ENCODE measurements around the gene MGAT2. TPM values are rescaled to one million over a fixed set of nuclear protein-coding genes. Genes with fewer than 3 reads are reported as not detected.

MGAT2 gene
- total and polyA plus RNA-seq, 9 of the 15 experiments (the other 6 are each of a cell fraction or from before 2014, with no cell fraction given) = 0.03 to 33.3 (median 24.6) TPM; not detected in 1

DNA sequence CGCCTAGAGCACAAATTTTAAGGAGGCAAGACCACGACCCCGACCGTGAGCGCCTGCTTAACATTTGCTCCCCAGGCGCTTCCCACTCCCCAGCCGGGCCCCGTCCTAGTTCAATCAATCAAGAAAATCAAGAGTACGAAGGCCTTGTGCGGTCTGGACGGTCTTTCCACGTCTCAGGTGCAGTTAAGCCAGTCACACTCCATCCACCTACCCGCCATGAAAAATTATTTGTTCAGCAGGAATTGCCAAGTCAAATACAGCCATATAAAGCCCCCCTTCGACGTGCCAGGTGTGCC, 22.5 kb upstream of the MGAT2 start (continued):
- TF ChIP-seq NR2C2 (CRISPR knock-in tag; IDR thresholded peaks at IDR 0.05) = no peak
- TF ChIP-seq NR2C2 (tag; IDR thresholded peaks at IDR 0.05) = no peak
- no peak for TF ChIP-seq ZSCAN32 (CRISPR knock-in tag; IDR thresholded peaks at IDR 0.05)

DNA sequence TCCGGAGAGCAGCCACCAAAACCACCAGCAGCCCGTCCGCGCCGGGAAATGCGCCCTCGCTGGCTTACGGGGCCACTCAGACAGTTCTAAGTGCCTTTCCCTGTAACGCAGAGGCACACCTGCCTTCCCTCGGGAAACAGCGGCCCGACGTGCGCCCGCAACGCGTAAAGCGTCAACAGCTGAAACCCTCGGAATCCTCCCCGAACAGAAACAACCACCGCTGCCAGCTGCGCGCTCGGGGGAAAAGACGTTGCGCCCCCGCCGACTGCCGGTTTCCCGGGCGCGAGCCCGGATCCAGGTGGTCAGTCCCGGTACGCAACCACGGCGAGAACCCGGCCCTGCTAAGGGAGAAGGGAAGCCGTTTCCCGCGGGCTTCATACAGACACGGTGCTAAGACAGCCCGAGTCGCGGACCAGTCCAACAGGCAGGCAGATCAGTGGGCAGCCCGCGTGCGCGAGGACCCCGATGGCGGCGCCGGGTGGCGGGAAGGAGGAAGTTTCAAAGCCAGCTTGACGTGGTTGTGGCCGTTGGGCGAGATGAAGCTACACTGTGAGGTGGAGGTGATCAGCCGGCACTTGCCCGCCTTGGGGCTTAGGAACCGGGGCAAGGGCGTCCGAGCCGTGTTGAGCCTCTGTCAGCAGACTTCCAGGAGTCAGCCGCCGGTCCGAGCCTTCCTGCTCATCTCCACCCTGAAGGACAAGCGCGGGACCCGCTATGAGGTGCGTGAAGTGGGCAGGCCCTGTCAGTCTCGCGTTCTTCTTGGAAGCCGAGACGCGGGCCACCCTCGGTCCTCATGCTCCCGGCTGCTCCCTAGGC, 21.9 kb upstream of the MGAT2 start, which contains the start of gene LRR1:
Gene LRR1, plus strand, starts transcription at position 456 of the 816 bp plus-strand sequence. Its CDS starts 81 bp downstream, at position 537.
- Histone ChIP-seq H3K9me3 (replicated peaks; ENCODE audit: control insufficient read depth, insufficient read depth, low read depth, low read length) (no peaks in the 10 kb centered on the region), H3K4me2 (ENCODE audit: insufficient read depth, low read length) (peak within 1 kb of the TSS; percentile 88), H3K79me2 (ENCODE audit: control insufficient read depth, insufficient read depth, low read length) (peaks cover 45% of the 10 kb centered on the region), H3K27ac (ENCODE audit: extremely low read depth, low read depth, low read length) (peak within 1 kb of the TSS; percentile 96), H3K36me3 (ENCODE audit: control insufficient read depth, insufficient read depth, low read length) (peaks cover 21% of the 10 kb centered on the region; the same call in 2 of the 3 replicates), H3K4me1 (replicated peaks in 1 of 2; ENCODE audit: control insufficient read depth in 2 of 2, insufficient read depth in 2 of 2, low read length in 2 of 2) (peaks cover 12 to 25% of the 10 kb centered on the region in 2 experiments), H3K9ac (ENCODE audit: insufficient read depth in 1 of 2, low read depth in 2 of 2, low read length in 2 of 2) (peak within 1 kb of the TSS; percentile 92 to 100), H4K20me1 (replicated peaks; ENCODE audit: control insufficient read depth, insufficient read depth, low read length) (no peaks in the 10 kb centered on the region), H2AFZ (ENCODE audit: low read depth, low read length) (peak within 1 kb of the TSS; percentile 86), H3K27me3 (ENCODE audit: control insufficient read depth in 2 of 2, insufficient read depth in 2 of 2, low read length in 2 of 2) (no peaks in the 10 kb centered on the region), H3K9me1 (ENCODE audit: control insufficient read depth, insufficient read depth, low read length) (no peaks in the 10 kb centered on the region), H3K4me3 (peak within 1 kb of the TSS; percentile 53)
- BruUV-seq (replicated peaks) = no TSS peak
- intact Hi-C loops (cut with micrococcal nuclease) = loop anchor here (1.0 to 2.0 kb wide), 2 partner anchors 22 to 34 kb away; partner anchors contain the start of genes MGAT2 and RPL36AL
- FAIRE-seq (peak; percentile 48), DNase-seq (ENCODE audit: extremely low read depth in 1 of 4, low spot score in 3 of 4) (peak; percentile 59 to 81 (median 64)), ATAC-seq (peak; percentile 74)
- ChIA-PET POLR2A (interaction anchor here (0.6 to 2.4 kb wide), 8 partner anchors 13 to 246 kb away, joined by 3 to 16 read pairs (median 4); partner anchors contain the start of genes MGAT2, RPL36AL and RPS29), CTCF (ENCODE audit: low intra/inter-chr PET ratio) (interaction anchor here (2.4 kb wide), 1 partner anchor 12 kb away, joined by 6 read pairs; no protein-coding TSS in a partner anchor)
- WGBS (ENCODE audit: insufficient coverage, low coverage, missing lambda C conversion rate) = under 1% methylated on average over 41 of the region's 77 CpGs
- in situ Hi-C loops (cut with MboI) = no loop called here
- TF ChIP-seq ADNP (tag; IDR thresholded peaks at IDR 0.05) = no peak
- TF ChIP-seq JUN (IDR thresholded peaks at IDR 0.05; ENCODE audit: borderline replicate concordance, low read depth, low read length) = no peak; the same call in 1 of the 2 replicates
- TF ChIP-seq JUN (CRISPR knock-in tag; IDR thresholded peaks at IDR 0.05; ENCODE audit: borderline replicate concordance) = 0 out of 2 replicates have a peak, but pooled peaks have one; percentile 35
- peak; percentile 78 for TF ChIP-seq POLR2AphosphoS5 (IDR thresholded peaks at IDR 0.05; ENCODE audit: control insufficient read depth, insufficient read depth, low read depth, low read length)
- TF ChIP-seq ASH1L (IDR thresholded peaks at IDR 0.05; ENCODE audit: borderline replicate concordance, low read depth, partially characterized antibody) = no peak
- TF ChIP-seq DIDO1 (tag; IDR thresholded peaks at IDR 0.05; ENCODE audit: low read depth) = 0 out of 2 replicates have a peak, but pooled peaks have one; percentile 33

Measured in K562 (cell line).